HFFc6 (cell line): ENCODE measurements around the gene EPHB6. TPM values are rescaled to one million over a fixed set of nuclear protein-coding genes. Genes with fewer than 3 reads are reported as not detected.

Experiments used
- DNase-seq: peaks from one replicate; pipeline ENCODE4 v3.0.0-alpha.2; 2018
- H3K27ac Mint-ChIP-seq: 2 replicates; pipeline ENCODE4 v1.8.0; 2020; ENCODE audit warnings: mild to moderate bottlenecking, mixed read lengths
- H3K27me3 Mint-ChIP-seq: 2 replicates; pipeline ENCODE4 v1.8.0; 2021; ENCODE audit warnings: mild to moderate bottlenecking, moderate library complexity, mixed read lengths; ENCODE audit not compliant: insufficient read depth
- H3K36me3 Mint-ChIP-seq: 2 replicates; pipeline ENCODE4 v1.8.0; 2021; ENCODE audit warnings: low read depth, mixed read lengths
- H3K4me1 Mint-ChIP-seq: 2 replicates; pipeline ENCODE4 v1.8.0; 2020; ENCODE audit warnings: low read depth, mixed read lengths
- H3K4me3 Mint-ChIP-seq: 2 replicates; pipeline ENCODE4 v1.8.0; 2020; ENCODE audit warnings: mild to moderate bottlenecking, moderate library complexity, mixed read lengths
- H3K9me3 Mint-ChIP-seq: 2 replicates; pipeline ENCODE4 v1.8.0; 2020; ENCODE audit warnings: mild to moderate bottlenecking, mixed read lengths
- CTCF ChIP-seq: fragments of 200-600 bp; sonication (generic); IDR thresholded peaks from 2 replicates; pipeline ENCODE4 v1.5.0; 2021; ENCODE audit warnings: antibody characterized with exemption, mild to moderate bottlenecking
- total RNA-seq, 6 experiments: library from RNA; stranded (reverse); fragmentation: NEBNext Ultra II Directional; extraction: Animal tissue kit (Norgen Biotek cat#: 25700); gene quantifications; 2 replicates in 1 of 6; 3 replicates in 5 of 6; pipeline ENCODE4 v1.2.3, GENCODE V29; 2021

Gene EPHB6
- total RNA-seq, 6 experiments from 2014 or later, result 0.26 to 0.69 (median 0.33) TPM

GRCh38 chr7:142891490-142892082, 36.7 kb downstream of the EPHB6 start:
- no peak for DNase-seq
- Mint-ChIP-seq H3K4me3 (no peak overlapping the region), H3K27ac (no peak overlapping the region), H3K4me1 (no peaks in the 10 kb centered on the region), H3K9me3 (peaks cover 5% of the 10 kb centered on the region; the same call in 1 of the 2 replicates), H3K36me3 (peaks cover 6% of the 10 kb centered on the region; the same call in 1 of the 2 replicates), H3K27me3 (peaks cover 7% of the 10 kb centered on the region)
- no peak for TF ChIP-seq CTCF

- no peak for DNase-seq
- H3K4me3 Mint-ChIP-seq, result no peak overlapping the region
- peaks cover 6% of the 10 kb centered on the region; the same call in 1 of the 2 replicates for H3K36me3 Mint-ChIP-seq
- H3K4me1 Mint-ChIP-seq, result no peaks in the 10 kb centered on the region
- peaks cover 5% of the 10 kb centered on the region; the same call in 1 of the 2 replicates for H3K9me3 Mint-ChIP-seq
- TF ChIP-seq CTCF, result no peak
- H3K27me3 Mint-ChIP-seq, result peaks cover 13% of the 10 kb centered on the region
- no peak overlapping the region for H3K27ac Mint-ChIP-seq
Measured at GRCh38 chr7:142892951-142893350, 38.1 kb downstream of the EPHB6 start.

GRCh38 chr7:142894112-142894984, 39.5 kb downstream of the EPHB6 start:
- no peaks in the 10 kb centered on the region for H3K4me1 Mint-ChIP-seq
- peaks cover 13% of the 10 kb centered on the region for H3K27me3 Mint-ChIP-seq
- peaks cover 5% of the 10 kb centered on the region; the same call in 1 of the 2 replicates for H3K9me3 Mint-ChIP-seq
- peaks cover 6% of the 10 kb centered on the region; the same call in 1 of the 2 replicates for H3K36me3 Mint-ChIP-seq
- no peak for DNase-seq
- H3K4me3 Mint-ChIP-seq, result no peak overlapping the region
- TF ChIP-seq CTCF, result no peak
- no peak overlapping the region for H3K27ac Mint-ChIP-seq

GRCh38 chr7:142894985-142895593, 40.2 kb downstream of the EPHB6 start:
- H3K9me3 Mint-ChIP-seq, result peaks cover 5% of the 10 kb centered on the region; the same call in 1 of the 2 replicates
- no peak overlapping the region for H3K27ac Mint-ChIP-seq
- H3K27me3 Mint-ChIP-seq, result peaks cover 13% of the 10 kb centered on the region
- H3K36me3 Mint-ChIP-seq, result peaks cover 6% of the 10 kb centered on the region; the same call in 1 of the 2 replicates
- H3K4me1 Mint-ChIP-seq, result no peaks in the 10 kb centered on the region
- TF ChIP-seq CTCF, result no peak
- no peak overlapping the region for H3K4me3 Mint-ChIP-seq
- no peak for DNase-seq

GRCh38 chr7:142896151-142896550, 41.3 kb downstream of the EPHB6 start:
- no peaks in the 10 kb centered on the region; the same call in 1 of the 2 replicates for H3K36me3 Mint-ChIP-seq
- no peaks in the 10 kb centered on the region for H3K9me3 Mint-ChIP-seq
- no peak for DNase-seq
- H3K4me1 Mint-ChIP-seq, result no peaks in the 10 kb centered on the region
- H3K27ac Mint-ChIP-seq, result no peak overlapping the region
- H3K4me3 Mint-ChIP-seq, result no peak overlapping the region
- TF ChIP-seq CTCF, result no peak
- H3K27me3 Mint-ChIP-seq, result peaks cover 13% of the 10 kb centered on the region
